ENCODE results near the gene TMEM209.
"Not testable (repeated sequence)": the region's sequence is repeated elsewhere in the genome, so short reads cannot be mapped to it uniquely, and the experiment has no call there.

Gene TMEM209

GRCh38 chr7:130126840-130127239, 78.4 kb downstream of the TMEM209 start:
- DNase-seq, ATAC-seq: not testable (repeated sequence)

GRCh38 chr7:130124711-130125110, 80.5 kb downstream of the TMEM209 start:
- ATAC-seq (no peak), DNase-seq (no peak)

- ATAC-seq: no peak
- DNase-seq: no peak
These were observed 81.7 kb downstream of the TMEM209 start for GRCh38 chr7:130123501-130123900.

- ATAC-seq: no peak
- DNase-seq: no peak
These were observed 86.4 kb downstream of the TMEM209 start for GRCh38 chr7:130118801-130119200.

- ATAC-seq (no peak), DNase-seq (no peak)
These were observed 86.9 kb downstream of the TMEM209 start for GRCh38 chr7:130118294-130118693.

GRCh38 chr7:130114776-130115175, 90.4 kb downstream of the TMEM209 start:
- DNase-seq (no peak), ATAC-seq (no peak)

Data from stimulated activated naive CD8-positive, alpha-beta T cell treated with anti-CD3 and anti-CD28 coated beads, Interleukin-15, Interleukin-2, amounts not matched to agents 100 U/mL and 50 U/mL, for 24 hours (primary cell).